IMR-90 (cell line): ENCODE results near the gene SLC39A11. TPM values are rescaled to one million over a fixed set of nuclear protein-coding genes. Genes with fewer than 3 reads are reported as not detected.

Experiments used
- ATAC-seq: fragments of 200-7000 bp; cut with Tn5 transposase; 2 replicates; pipeline ENCODE4 v1.9.1; 2020; ENCODE audit warnings: low read depth, mild to moderate bottlenecking, moderate library complexity
- BruUV-seq: library from RNA; stranded (reverse); fragments of 400-500 nt; replicated peaks from 2 replicates; lab custom pipeline; 2021; lab: Mats Ljungman, UMichigan
- CTCF ChIA-PET: fragments of 300-600 bp; formaldehyde crosslinking; extraction: SDS; loops from one replicate; lab custom pipeline; 2021; ENCODE audit warnings: antibody characterized with exemption; lab: Yijun Ruan, JAX
- POLR2A ChIA-PET: fragments of 300-600 bp; sonication (Branson Sonifier 250); formaldehyde crosslinking; loops from one replicate; lab custom pipeline; 2022; ENCODE audit warnings: antibody characterized with exemption; ENCODE audit not compliant: unreplicated experiment; lab: Charles Lee
- DNase-seq: peaks from one replicate; pipeline ENCODE4 v3.0.0; 2013
- H2AFZ ChIP-seq: replicated peaks from 2 replicates; pipeline ENCODE3; 2013; ENCODE audit warnings: low read length, mild to moderate bottlenecking; ENCODE audit not compliant: poor library complexity
- H2AK5ac ChIP-seq: 2 replicates; pipeline ENCODE4 v1.6.1; 2013; ENCODE audit warnings: low read depth, low read length, inconsistent platforms
- H2AK9ac ChIP-seq: replicated peaks from 2 replicates; pipeline ENCODE3; 2013; ENCODE audit warnings: mild to moderate bottlenecking, low read depth, low read length, moderate library complexity; ENCODE audit not compliant: poor library complexity
- H2BK120ac ChIP-seq: 2 replicates; pipeline ENCODE4 v1.6.1; 2013; ENCODE audit warnings: low read depth, low read length, inconsistent platforms
- H2BK15ac ChIP-seq: 3 replicates; pipeline ENCODE4 v1.6.1; 2013; ENCODE audit warnings: low read depth, low read length, inconsistent platforms
- H2BK20ac ChIP-seq: 2 replicates; pipeline ENCODE4 v1.6.1; 2013; ENCODE audit warnings: low read depth, mild to moderate bottlenecking, inconsistent platforms, low read length, moderate library complexity
- H2BK5ac ChIP-seq: 2 replicates; pipeline ENCODE4 v1.6.1; 2013; ENCODE audit warnings: mild to moderate bottlenecking, low read depth, low read length, inconsistent platforms; ENCODE audit not compliant: poor library complexity, severe bottlenecking
- H3K14ac ChIP-seq: replicated peaks from 2 replicates; pipeline ENCODE4 v1.6.1; 2013; ENCODE audit warnings: low read depth, low read length, inconsistent platforms
- H3K18ac ChIP-seq: 2 replicates; pipeline ENCODE4 v1.6.1; 2013; ENCODE audit warnings: low read depth, low read length, control low read depth
- H3K23ac ChIP-seq: 2 replicates; pipeline ENCODE4 v1.6.1; 2013; ENCODE audit warnings: low read depth, low read length, inconsistent platforms
- H3K27ac ChIP-seq: 2 replicates; pipeline ENCODE4 v1.5.1; 2013; ENCODE audit warnings: mild to moderate bottlenecking, control low read depth, low read length; ENCODE audit not compliant: insufficient read depth
- H3K27me3 ChIP-seq: 2 replicates; pipeline ENCODE4 v1.6.1; 2013; ENCODE audit warnings: low read length; ENCODE audit not compliant: control insufficient read depth, insufficient read depth
- H3K36me3 ChIP-seq: 2 replicates; pipeline ENCODE4 v1.6.1; 2013; ENCODE audit warnings: low read length, mixed read lengths; ENCODE audit not compliant: control insufficient read depth, insufficient read depth
- H3K4ac ChIP-seq: 2 replicates; pipeline ENCODE4 v1.6.1; 2013; ENCODE audit warnings: low read depth, low read length, inconsistent platforms
- H3K4me1 ChIP-seq: 2 replicates; pipeline ENCODE4 v1.6.1; 2013; ENCODE audit warnings: low read length, mixed read lengths; ENCODE audit not compliant: control insufficient read depth, insufficient read depth
- H3K4me2 ChIP-seq: 2 replicates; pipeline ENCODE4 v1.6.1; 2013; ENCODE audit warnings: low read depth, mild to moderate bottlenecking, control low read depth, low read length, moderate library complexity
- H3K4me3 ChIP-seq: 2 replicates; pipeline ENCODE4 v1.5.1; 2013; ENCODE audit warnings: low read depth, mild to moderate bottlenecking, control low read depth, low read length, moderate library complexity; ENCODE audit not compliant: insufficient read depth
- H3K56ac ChIP-seq: 2 replicates; pipeline ENCODE4 v1.6.1; 2013; ENCODE audit warnings: low read length, inconsistent platforms; ENCODE audit not compliant: insufficient read depth; ENCODE audit errors: extremely low read depth
- H3K79me1 ChIP-seq, 2 experiments: 2 replicates each; pipeline ENCODE4 v1.6.1; 2013; ENCODE audit warnings: low read length in 2 of 2, inconsistent platforms in 1 of 2, low read depth in 1 of 2
- H3K9ac ChIP-seq: 2 replicates; pipeline ENCODE4 v1.6.1; 2013; ENCODE audit warnings: low read depth, low read length, control low read depth
- H3K9me1 ChIP-seq: 2 replicates; pipeline ENCODE4 v1.6.1; 2013; ENCODE audit warnings: low read length, inconsistent platforms; ENCODE audit not compliant: insufficient read depth
- H3K9me3 ChIP-seq: 2 replicates; pipeline ENCODE4 v1.6.1; 2013; ENCODE audit warnings: low read length; ENCODE audit not compliant: control insufficient read depth, insufficient read depth
- H4K20me1 ChIP-seq: 2 replicates; pipeline ENCODE4 v1.6.1; 2013; ENCODE audit warnings: low read length, inconsistent platforms; ENCODE audit not compliant: insufficient read depth
- H4K5ac ChIP-seq: 2 replicates; pipeline ENCODE4 v1.6.1; 2013; ENCODE audit warnings: mild to moderate bottlenecking, low read depth, low read length, control low read depth
- H4K8ac ChIP-seq, 2 experiments: 2 replicates each; pipeline ENCODE4 v1.6.1; 2013; ENCODE audit warnings: low read depth in 2 of 2, low read length in 2 of 2, control low read depth in 1 of 2, inconsistent platforms in 1 of 2
- H4K91ac ChIP-seq: 2 replicates; pipeline ENCODE4 v1.6.1; 2013; ENCODE audit warnings: low read depth, low read length, inconsistent platforms; ENCODE audit not compliant: insufficient read depth
- CTCF ChIP-seq: conservative IDR thresholded peaks from 2 replicates; pipeline ENCODE4 v1.5.1; 2012; ENCODE audit warnings: mild to moderate bottlenecking, low read depth, low read length, improper control_type of control experiment
- WGBS, 2 experiments: methylation state at CpG; one replicate each; pipeline versions ENCODE4 v1.1.5 to v1.1.7; 2013; ENCODE audit warnings: missing lambda C conversion rate in 2 of 2; ENCODE audit not compliant: insufficient read length in 1 of 2; ENCODE audit errors: extremely low coverage in 2 of 2; 5-methylcytosine and 5-hydroxymethylcytosine counted together
- dilution Hi-C: fragments of 300-500 bp; cut with HindIII; formaldehyde crosslinking; loops from one replicate; pipeline ENCODE4 v1.14.3; 2018; ENCODE audit warnings: low sequenced_read_pairs; ENCODE audit not compliant: unreplicated experiment
- in situ Hi-C: fragments of 300-500 bp; cut with MboI; formaldehyde crosslinking; loops from 3 replicates; pipeline ENCODE4 v1.14.3; 2019; ENCODE audit warnings: low sequenced_read_pairs, inconsistent platforms, mixed read lengths
- intact Hi-C: fragments of 100-400 bp; cut with micrococcal nuclease; formaldehyde crosslinking; loops from 2 replicates; pipeline ENCODE4 v1.10.0; 2022
- polyA plus RNA-seq, 3 experiments: library from polyadenylated mRNA; depleted of rRNA; stranded (reverse); fragments of >200 nt; gene quantifications; 2 replicates each; pipeline ENCODE4 v1.2.3, GENCODE V29; 2012; ENCODE audit warnings: low replicate concordance in 1 of 3
- total RNA-seq: library from RNA; depleted of rRNA; stranded (reverse); fragments of >200 nt; gene quantifications from 2 replicates; pipeline ENCODE4 v1.2.3, GENCODE V29; 2012

SLC39A11 gene
- total and polyA plus RNA-seq, 2 of the 4 experiments (the other 2 are of a cell fraction), result 8.8 to 14.3 TPM

- no TSS peak for BruUV-seq
- no peaks in the 10 kb centered on the region for H3K79me1 ChIP-seq
- dilution Hi-C loops, result no loop called here
These were observed 162.5 kb downstream of the SLC39A11 start for GRCh38 chr17:72930031-72930430.

More at GRCh38 chr17:72930031-72930430, 162.5 kb downstream of the SLC39A11 start:
- Histone ChIP-seq H2AK5ac (no peak overlapping the region), H3K18ac (no peak overlapping the region), H3K4me1 (no peaks in the 10 kb centered on the region; the same call in 1 of the 2 replicates), H2AK9ac (no peak overlapping the region), H3K27ac (no peak overlapping the region), H3K9me1 (0 out of 2 replicates have a peak, but pooled peaks cover 6% of the 10 kb centered on the region), H3K27me3 (no peaks in the 10 kb centered on the region), H3K9me3 (no peaks in the 10 kb centered on the region), H3K4me3 (no peak overlapping the region), H2BK5ac (no peak overlapping the region), H4K91ac (no peak overlapping the region), H2BK120ac (no peak overlapping the region), H3K23ac (no peak overlapping the region), H3K56ac (no peak overlapping the region), H4K20me1 (peaks cover 4% of the 10 kb centered on the region; the same call in 1 of the 2 replicates), H2BK15ac (no peak overlapping the region), H3K4me2 (no peak overlapping the region), H3K14ac (no peak overlapping the region), H4K5ac (no peak overlapping the region), H3K9ac (no peak overlapping the region), H3K4ac (no peak overlapping the region), H2AFZ (no peak overlapping the region), H3K36me3 (no peaks in the 10 kb centered on the region; the same call in 1 of the 2 replicates), H4K8ac (no peak overlapping the region), H2BK20ac (no peak overlapping the region)
- POLR2A ChIA-PET, result no interaction called here
- 86% methylated on average over 1 of the region's 2 CpGs; no CpG with 5 or more reads in 1 of the 2 experiments for WGBS, 2 experiments
- TF ChIP-seq CTCF, result no peak
- CTCF ChIA-PET, result no interaction called here
- DNase-seq (no peak), ATAC-seq (no peak)
- in situ Hi-C loops, result no loop called here
- intact Hi-C loops, result no loop called here
